ENCODE measurements around the gene PHACTR1. TPM values are rescaled to one million over a fixed set of nuclear protein-coding genes. Genes with fewer than 3 reads are reported as not detected.

The PHACTR1 gene
- total and polyA plus RNA-seq, 4 donors: 0.31 to 1.5 (median 0.79) TPM

GRCh38 chr6:12675931-12676330, 40.6 kb upstream of the PHACTR1 start:
- H3K27me3 ChIP-seq (ENCODE audit: control insufficient read depth in 4 of 4, insufficient read depth in 4 of 4, low read length in 3 of 4): peaks cover 0 to 2% (median 0%) of the 10 kb centered on the region in 4 donors
- H3K9me3 ChIP-seq (ENCODE audit: control insufficient read depth in 4 of 4, low read length in 3 of 4): no peaks in the 10 kb centered on the region
- H3K9ac ChIP-seq (ENCODE audit: low read depth in 1 of 2, low read length in 2 of 2): no peak overlapping the region
- DNase-seq (ENCODE audit: low spot score): no peak
- WGBS: 68% methylated on average over 5 of the region's 5 CpGs
- H3K4me1 ChIP-seq (ENCODE audit: control insufficient read depth in 4 of 4, insufficient read depth in 4 of 4, low read length in 3 of 4): no peaks in the 10 kb centered on the region
- H3K4me3 ChIP-seq (ENCODE audit: low read depth in 1 of 3, low read length in 3 of 3): no peak overlapping the region
- H3K27ac ChIP-seq (ENCODE audit: low read depth in 1 of 2, low read length in 2 of 2): no peak overlapping the region
- no peaks in the 10 kb centered on the region for H3K36me3 ChIP-seq (ENCODE audit: control insufficient read depth in 4 of 4, insufficient read depth in 3 of 4, low read depth in 1 of 4, low read length in 3 of 4)
- TF ChIP-seq CTCF (IDR thresholded peaks at IDR 0.05; ENCODE audit: low read depth, low read length, missing input control) (no peak), YY1 (IDR thresholded peaks at IDR 0.05) (no peak), HNF4G (IDR thresholded peaks at IDR 0.05) (no peak), ATF3 (IDR thresholded peaks at IDR 0.05) (no peak), EGR1 (IDR thresholded peaks at IDR 0.05; ENCODE audit: low read depth in 2 of 2) (no peak), JUND (IDR thresholded peaks at IDR 0.05) (no peak), MAX (IDR thresholded peaks at IDR 0.05) (no peak), FOXA2 (IDR thresholded peaks at IDR 0.05) (no peak), FOXA1 (IDR thresholded peaks at IDR 0.05) (no peak), RAD21 (IDR thresholded peaks at IDR 0.05) (no peak), TAF1 (conservative IDR thresholded peaks at IDR 0.05) (no peak), RXRA (IDR thresholded peaks at IDR 0.05) (no peak), ZBTB33 (IDR thresholded peaks at IDR 0.05) (no peak), HNF4A (conservative IDR thresholded peaks at IDR 0.05) (no peak), NR2F2 (IDR thresholded peaks at IDR 0.05) (no peak), GABPA (IDR thresholded peaks at IDR 0.05 in 1 of 2, conservative IDR thresholded peaks at IDR 0.05 in 1 of 2) (no peak), REST (IDR thresholded peaks at IDR 0.05) (no peak), SP1 (IDR thresholded peaks at IDR 0.05) (no peak)

Measured in liver (tissue), 9 donors.